NCI-H1417 treated with DMSO at 0.1 percent for 48 hours (cell line): ENCODE results near the gene DBNDD1.

Experiments used
- DNase-seq: peaks from one replicate; lab custom pipeline; 2025; lab: John Stamatoyannopoulos, UW

The DBNDD1 gene

DNA sequence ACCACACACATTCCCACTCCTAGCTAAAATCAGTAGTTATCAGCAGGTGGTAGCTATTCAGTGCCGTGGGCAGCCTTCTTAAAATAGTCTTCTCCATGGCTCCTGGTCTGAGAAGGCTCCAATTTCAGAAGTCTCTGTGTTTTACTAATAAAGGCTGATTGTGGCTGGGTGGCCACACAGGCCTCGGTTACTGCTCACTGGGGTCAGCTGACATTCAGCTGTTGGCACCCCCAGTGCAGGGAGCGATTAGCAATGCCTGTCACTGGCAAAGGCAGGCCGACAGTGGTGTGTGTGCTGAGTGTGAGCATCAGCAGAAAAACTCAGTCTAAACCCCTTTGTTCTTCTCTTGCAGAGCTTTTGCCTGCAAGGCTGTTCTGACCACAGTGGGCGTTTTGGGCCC is 16.6 kb upstream of the DBNDD1 start:
- no peak for DNase-seq

DNA sequence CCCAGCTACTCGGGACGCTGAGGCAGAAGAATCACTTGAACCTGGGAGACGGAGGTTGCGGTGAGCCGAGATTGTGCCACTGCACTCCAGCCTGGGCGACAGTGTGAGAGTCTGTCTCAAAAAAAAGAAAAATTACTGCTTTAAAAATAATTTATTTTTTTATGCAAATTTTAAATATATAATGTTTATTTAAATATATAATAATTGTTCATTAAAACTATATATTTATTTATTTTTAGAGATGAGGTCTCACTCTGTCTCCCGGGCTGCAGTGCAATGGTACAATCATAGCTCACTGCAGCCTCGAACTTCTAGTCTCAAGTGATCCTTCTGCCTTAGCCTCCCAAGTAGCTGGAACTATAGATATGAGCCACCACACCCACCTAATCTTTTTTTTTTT is 15.2 kb upstream of the DBNDD1 start:
- DNase-seq: no peak

- DNase-seq: no peak
Measured at GRCh38 chr16:90033387-90033786, 14.1 kb upstream of the DBNDD1 start.

GRCh38 chr16:90032674-90033331 is 13.5 kb upstream of the DBNDD1 start:
- DNase-seq: no peak

DNA sequence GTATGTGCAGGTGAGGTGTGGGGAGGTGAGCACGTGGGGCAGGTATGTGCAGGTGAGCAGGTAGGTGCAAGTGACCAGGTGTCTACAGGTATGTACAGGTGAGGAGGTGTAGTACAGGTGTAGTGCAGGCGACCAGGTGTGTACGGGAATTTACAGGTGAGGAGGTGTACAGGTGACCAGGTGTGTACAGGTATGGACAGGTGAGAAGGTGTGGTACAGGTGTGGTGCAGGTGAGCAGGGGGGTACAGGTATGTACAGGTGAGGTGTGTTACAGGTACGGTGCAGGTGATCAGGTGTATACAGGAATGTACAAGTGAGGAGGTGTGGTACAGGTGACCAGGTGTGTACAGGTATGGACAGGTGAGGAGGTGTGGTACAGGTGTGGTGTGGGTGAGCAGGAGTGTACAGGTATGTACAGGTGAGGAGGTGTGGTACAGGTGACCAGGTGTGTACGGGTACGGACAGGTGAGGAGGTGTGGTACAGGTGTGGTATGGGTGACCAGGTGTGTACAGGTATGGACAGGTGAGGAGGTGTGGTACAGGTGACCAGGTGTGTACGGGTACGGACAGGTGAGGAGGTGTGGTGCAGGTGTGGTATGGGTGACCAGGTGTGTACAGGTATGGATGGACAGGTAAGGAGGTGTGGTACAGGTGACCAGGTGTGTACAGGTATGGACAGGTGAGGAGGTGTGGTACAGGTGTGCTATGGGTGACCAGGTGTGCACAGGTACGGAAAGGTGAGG is 12.8 kb upstream of the DBNDD1 start:
- no peak for DNase-seq

DNA sequence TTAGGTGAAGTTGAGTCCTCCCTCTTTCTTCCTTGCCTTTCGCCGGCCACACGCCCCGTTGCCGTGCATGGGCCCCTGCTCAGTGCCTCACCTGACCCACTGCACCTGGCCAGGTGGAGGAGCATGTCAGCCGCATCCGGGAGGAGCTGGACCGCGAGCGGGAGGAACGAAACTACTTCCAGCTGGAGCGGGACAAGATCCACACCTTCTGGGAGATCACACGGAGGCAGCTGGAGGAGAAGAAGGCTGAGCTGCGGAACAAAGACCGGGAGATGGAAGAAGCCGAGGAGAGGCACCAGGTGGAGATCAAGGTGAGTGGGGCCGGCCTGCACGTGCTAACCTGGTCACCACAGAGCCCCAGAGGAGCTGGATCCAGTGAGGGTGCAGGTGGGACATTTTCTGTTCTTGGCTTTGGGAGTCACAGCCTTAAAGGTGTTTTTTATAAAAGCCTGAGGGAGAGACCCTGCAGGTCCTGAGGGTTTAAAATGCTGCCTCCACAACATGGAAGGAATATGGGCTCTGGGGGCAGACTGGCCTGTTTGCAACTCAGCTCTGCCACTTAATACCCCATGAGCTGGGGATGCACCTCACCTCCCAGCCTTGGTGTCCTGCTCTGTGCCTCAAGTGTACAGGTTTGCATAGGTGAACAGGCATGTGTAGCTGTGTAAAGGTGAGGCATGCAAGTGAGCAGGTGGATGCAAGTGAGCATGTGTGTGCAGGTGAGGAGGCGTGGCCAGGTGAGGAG is 12.1 kb upstream of the DBNDD1 start:
- no peak for DNase-seq

- no peak for DNase-seq
Measured at GRCh38 chr16:90028985-90029384, 9.7 kb upstream of the DBNDD1 start.

- no peak for DNase-seq
Measured at GRCh38 chr16:90027611-90028010, 8.4 kb upstream of the DBNDD1 start.

- DNase-seq: no peak
Measured at GRCh38 chr16:90026135-90026534, 6.9 kb upstream of the DBNDD1 start.

DNA sequence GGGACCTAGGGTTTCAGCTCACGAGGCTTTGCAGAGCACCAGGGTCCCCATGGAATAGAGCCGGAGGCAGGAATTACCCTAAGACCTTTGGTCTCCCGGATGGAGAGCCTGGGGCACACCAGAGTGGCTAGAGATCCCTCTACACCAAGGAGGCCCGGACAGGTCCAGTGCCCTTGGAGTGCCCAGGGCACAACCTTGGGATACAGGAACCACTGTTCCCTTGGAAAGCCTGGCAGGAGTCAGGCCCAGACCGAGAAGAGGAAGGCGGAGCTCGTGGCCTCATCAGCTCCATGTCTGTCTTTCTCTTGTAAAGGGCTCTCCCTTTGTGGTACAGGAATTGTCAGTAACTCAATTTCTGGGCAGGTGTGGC is 3.8 kb upstream of the DBNDD1 start:
- no peak for DNase-seq

DNA sequence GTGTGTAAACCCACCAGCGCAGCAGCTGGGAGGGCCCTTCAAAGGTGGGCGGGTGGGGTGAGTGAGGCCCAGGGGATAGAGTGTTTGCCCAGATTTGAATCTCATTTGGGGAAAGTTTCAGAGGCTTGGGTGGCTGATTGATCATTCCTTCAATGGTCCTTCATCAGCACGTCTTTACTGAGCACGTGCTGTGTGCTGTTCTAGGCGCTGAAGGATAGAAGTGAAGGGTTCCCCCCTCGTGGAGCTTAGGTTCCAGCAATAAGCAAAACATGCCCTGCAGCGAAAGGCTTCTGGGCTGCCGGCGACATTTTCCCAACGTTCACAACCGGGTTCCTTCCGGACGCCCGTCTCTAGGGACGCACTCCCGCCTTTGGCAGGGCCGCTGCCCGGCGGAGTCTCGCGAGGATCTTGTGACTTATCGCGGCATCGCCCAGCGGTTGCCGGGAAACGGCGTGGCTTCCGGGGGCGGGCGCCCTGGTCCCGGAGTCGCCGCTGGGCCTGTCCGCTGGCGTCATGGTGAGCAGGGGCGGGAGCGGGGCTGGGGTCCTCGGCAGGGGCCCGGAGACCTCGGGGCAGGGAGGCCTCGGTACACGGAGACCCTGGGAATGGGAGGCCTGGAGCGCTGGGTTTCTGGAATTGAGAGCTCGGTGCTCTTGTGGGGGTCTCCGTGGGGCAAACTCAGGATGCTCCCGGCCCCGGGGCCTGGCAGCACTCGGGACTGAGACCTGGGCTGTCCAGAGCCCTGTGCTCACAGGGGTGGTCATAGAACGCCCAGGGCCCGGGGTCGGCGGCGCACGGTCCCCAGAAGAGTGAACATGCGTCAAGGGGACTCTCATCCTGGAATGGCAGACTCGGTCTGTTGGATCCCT is 3.2 kb upstream of the DBNDD1 start:
- DNase-seq: peak; percentile 24

GRCh38 chr16:90020838-90021382 is 1.7 kb upstream of the DBNDD1 start:
- no peak for DNase-seq

DNA sequence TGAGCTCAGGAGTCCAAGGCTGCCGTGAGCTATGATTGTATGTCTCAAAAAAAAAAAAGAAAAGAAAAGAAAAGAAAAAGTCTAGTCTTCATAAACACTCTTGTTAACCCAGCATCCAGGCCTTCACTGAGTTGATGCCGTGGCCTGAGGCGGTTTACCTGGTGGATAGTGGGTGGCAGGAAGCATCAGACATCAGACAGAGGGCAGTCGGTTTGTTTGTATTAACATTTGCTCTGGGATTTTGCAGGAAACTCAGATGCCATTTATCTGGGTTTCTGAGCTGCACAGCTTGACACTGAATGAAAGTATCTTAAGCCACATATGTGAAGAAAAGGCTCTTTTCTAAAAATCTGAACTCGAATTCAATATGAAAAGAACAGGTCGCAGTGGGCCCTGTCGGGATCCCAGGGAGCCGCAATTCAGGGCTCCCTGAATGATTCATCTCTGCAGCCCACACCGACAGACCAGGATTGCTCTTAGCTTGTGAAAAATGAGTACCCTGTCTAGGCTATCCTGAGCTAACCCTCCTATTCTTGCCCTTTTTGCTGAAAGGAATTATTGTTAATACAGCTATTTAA is 1.1 kb upstream of the DBNDD1 start:
- no peak for DNase-seq

- no peak for DNase-seq
Measured at GRCh38 chr16:90019543-90020259, 445 bp upstream of the DBNDD1 start.

DNA sequence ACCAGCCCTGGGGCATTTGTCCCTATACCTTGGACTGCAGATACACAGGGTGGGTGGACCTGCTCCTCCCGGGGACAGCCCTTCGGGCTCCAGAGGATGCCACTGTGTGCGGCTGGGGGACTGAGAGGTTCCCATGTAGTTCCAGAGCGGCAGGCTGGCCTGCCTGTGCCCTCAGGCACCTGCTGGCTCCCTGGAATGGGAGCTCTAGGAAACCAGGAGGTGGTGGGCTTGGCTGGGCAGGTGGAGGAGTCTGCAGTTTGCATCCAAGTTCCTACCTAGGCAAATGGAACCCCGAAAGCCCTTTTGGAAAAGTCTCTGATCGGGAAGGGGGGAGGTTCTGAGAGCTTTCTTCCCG is 982 bp downstream of the DBNDD1 start:
- no peak for DNase-seq

DNA sequence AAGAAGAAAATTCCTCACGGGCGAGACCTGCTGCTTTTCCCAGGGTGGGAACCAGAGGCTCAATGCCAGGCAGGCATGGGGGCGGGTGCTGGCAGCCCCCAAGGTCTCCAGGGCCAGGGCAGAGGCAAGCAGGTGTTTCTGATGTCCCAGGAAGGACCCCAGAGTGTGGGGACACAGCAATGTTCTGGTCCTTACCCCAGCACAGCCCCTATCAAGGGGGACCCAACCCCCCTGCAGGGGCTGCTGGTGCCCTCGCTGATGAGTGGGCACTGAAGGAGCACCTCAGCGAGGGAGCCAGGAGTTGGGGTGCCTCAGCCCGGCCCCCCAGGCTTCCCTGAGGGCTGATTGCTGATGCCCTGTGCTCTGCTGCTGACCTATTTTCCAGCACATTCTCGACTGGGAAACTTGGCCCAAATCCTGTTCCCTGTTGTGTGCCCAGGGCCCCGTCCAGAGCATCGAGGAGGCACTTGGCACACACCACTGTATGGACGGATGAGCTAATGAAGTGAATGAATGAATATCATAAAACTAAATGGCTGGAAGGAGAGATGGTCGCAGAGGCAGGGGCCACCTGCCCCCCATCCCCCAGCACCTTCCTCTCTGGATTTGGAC is 2.8 kb downstream of the DBNDD1 start:
- no peak for DNase-seq

- DNase-seq: no peak
Measured at GRCh38 chr16:90015586-90016338, 3.5 kb downstream of the DBNDD1 start.

GRCh38 chr16:90012991-90013745 is 6.1 kb downstream of the DBNDD1 start:
- DNase-seq: no peak

GRCh38 chr16:90011908-90012501 is 7.3 kb downstream of the DBNDD1 start:
- DNase-seq: no peak
